Right lobe of liver (tissue), 6 donors: ENCODE results near the gene SLC44A1. TPM values are rescaled to one million over a fixed set of nuclear protein-coding genes. Genes with fewer than 3 reads are reported as not detected.

Source experiments
- ATAC-seq, 4 donors: fragments of 200-7000 bp; cut with Tn5 transposase; one replicate each; pipeline ENCODE4 v1.9.1; 2020; ENCODE audit warnings: mild to moderate bottlenecking in 4 of 4, moderate library complexity in 4 of 4
- DNase-seq, 3 donors: peaks; one replicate each; pipeline ENCODE4 v3.0.0-alpha.2; 2020
- H3K27ac ChIP-seq, 3 donors: fragments of 200-600 bp; one replicate each; pipeline ENCODE4 v1.8.0; 2022
- H3K27me3 ChIP-seq, 2 donors: fragments of 200-600 bp; one replicate each; pipeline ENCODE4 v1.8.0; 2022
- H3K36me3 ChIP-seq, 4 donors: fragments of 200-600 bp; sonication (generic) in 1 of 4; one replicate each; pipeline versions ENCODE4 v1.5.1 to v1.8.0; 2017 to 2022; ENCODE audit warnings: control low read depth in 1 of 4
- H3K4me1 ChIP-seq, 4 donors: fragments of 200-600 bp; sonication (generic) in 1 of 4; one replicate each; pipeline versions ENCODE4 v1.5.1 to v1.8.0; 2017 to 2022; ENCODE audit warnings: control low read depth in 1 of 4
- H3K4me3 ChIP-seq, 3 donors: fragments of 200-600 bp; one replicate each; pipeline ENCODE4 v1.8.0; 2022
- H3K9me3 ChIP-seq, 4 donors: fragments of 200-600 bp; sonication (generic) in 1 of 4; one replicate each; pipeline versions ENCODE4 v1.5.1 to v1.8.0; 2017 to 2022; ENCODE audit warnings: control low read depth in 1 of 4
- CTCF ChIP-seq, 4 donors: fragments of 200-600 bp in 3 of 4; fragments of 450-650 bp in 1 of 4; IDR thresholded peaks; one replicate each; pipeline versions ENCODE4 v1.5.1 to v1.8.0; 2016 to 2022; ENCODE audit warnings: antibody characterized with exemption in 4 of 4, mild to moderate bottlenecking in 2 of 4
- POLR2A ChIP-seq: fragments of 450-650 bp; IDR thresholded peaks from one replicate; pipeline ENCODE4 v1.6.1; 2017; ENCODE audit warnings: antibody characterized with exemption, mild to moderate bottlenecking
- WGBS: methylation state at CpG from one replicate; pipeline ENCODE4 v1.1.6; 2018; ENCODE audit warnings: low coverage, low lambda C conversion rate; ENCODE audit not compliant: insufficient coverage; ENCODE audit errors: missing lambda C conversion rate; 5-methylcytosine and 5-hydroxymethylcytosine counted together
- intact Hi-C, 2 donors: fragments of 100-400 bp; cut with DNase I; formaldehyde crosslinking; loops; one replicate each; pipeline versions ENCODE4 v1.11.2 to v1.14.1; 2022
- total RNA-seq, 6 experiments: library from RNA; depleted of rRNA in 2 of 6; stranded (reverse); fragments of >200 nt in 2 of 6; fragmentation: NEBNext Ultra II Directional in 3 of 6; extraction: Animal tissue kit (Norgen Biotek cat#: 25700) in 3 of 6; gene quantifications; one replicate each; pipeline versions ENCODE4 v1.1.0 to v1.2.4, GENCODE V29; 2016 to 2023
- donor health status: DM: no; HTN: yes; CAD: no.
- donor health status: DM: no; HTN: no; CAD: no.
- donor health status: DM: no; HTN: no; CAD: no.
- donor health status: DM: no; HTN: yes; CAD: no.
- donor health status: DM: no; HTN: yes; CAD: no.

Gene SLC44A1
- total RNA-seq, 6 experiments from 2014 or later, result 44.7 to 73.2 (median 50.1) TPM

- H3K9me3 ChIP-seq, result no peaks in the 10 kb centered on the region
- H3K4me3 ChIP-seq, result no peak overlapping the region
- intact Hi-C loops, result no loop called here
- WGBS, result 14% methylated on average over 1 of the region's 1 CpG
- no peak for DNase-seq
- no peaks in the 10 kb centered on the region for H3K27me3 ChIP-seq
- no peak for TF ChIP-seq CTCF (IDR thresholded peaks at IDR 0.05)
- no peak for TF ChIP-seq POLR2A
- peak overlapping the region in 1 of 3 donors; percentile 58 for H3K27ac ChIP-seq
- no peaks in the 10 kb centered on the region for H3K36me3 ChIP-seq
- H3K4me1 ChIP-seq, result peaks cover 0 to 31% (median 7%) of the 10 kb centered on the region in 4 donors
- ATAC-seq, result peak; percentile 76 to 94 (median 88)
Observed at GRCh38 chr9:105291422-105291859, 47.0 kb downstream of the SLC44A1 start.

- peak in 1 of 4 donors; percentile 15 for ATAC-seq
- TF ChIP-seq POLR2A (no peak), CTCF (IDR thresholded peaks at IDR 0.05) (no peak)
- Histone ChIP-seq H3K4me1 (peaks cover 0 to 36% (median 7%) of the 10 kb centered on the region in 4 donors), H3K9me3 (no peaks in the 10 kb centered on the region), H3K36me3 (no peaks in the 10 kb centered on the region), H3K4me3 (no peak overlapping the region), H3K27ac (peak overlapping the region in 1 of 3 donors; percentile 58), H3K27me3 (no peaks in the 10 kb centered on the region)
- intact Hi-C loops, result no loop called here
- WGBS, result 67% methylated on average over 2 of the region's 2 CpGs
- no peak for DNase-seq
Observed at GRCh38 chr9:105291938-105292337, 47.5 kb downstream of the SLC44A1 start.

- no peak for ATAC-seq
- Histone ChIP-seq H3K27me3 (no peaks in the 10 kb centered on the region), H3K4me1 (peaks cover 0 to 40% (median 7%) of the 10 kb centered on the region in 4 donors), H3K9me3 (no peaks in the 10 kb centered on the region), H3K4me3 (no peak overlapping the region), H3K27ac (no peak overlapping the region), H3K36me3 (no peaks in the 10 kb centered on the region)
- intact Hi-C loops, result no loop called here
- WGBS, result 74% methylated on average over 3 of the region's 3 CpGs
- no peak for DNase-seq
- no peak for TF ChIP-seq CTCF (IDR thresholded peaks at IDR 0.05)
- TF ChIP-seq POLR2A, result no peak
Observed at GRCh38 chr9:105293408-105293807, 49.0 kb downstream of the SLC44A1 start.

- no peak for ATAC-seq
- WGBS, result 100% methylated on average over 2 of the region's 2 CpGs
- Histone ChIP-seq H3K4me1 (peaks cover 0 to 39% (median 7%) of the 10 kb centered on the region in 4 donors), H3K9me3 (no peaks in the 10 kb centered on the region), H3K27ac (no peak overlapping the region), H3K4me3 (no peak overlapping the region), H3K27me3 (no peaks in the 10 kb centered on the region), H3K36me3 (peaks cover 0 to 4% (median 0%) of the 10 kb centered on the region in 4 donors)
- TF ChIP-seq CTCF (IDR thresholded peaks at IDR 0.05) (no peak), POLR2A (no peak)
- intact Hi-C loops, result no loop called here
- no peak for DNase-seq
Observed at GRCh38 chr9:105295201-105295550, 50.7 kb downstream of the SLC44A1 start.

GRCh38 chr9:105295986-105296385 lies 51.5 kb downstream of the SLC44A1 start:
- 85% methylated on average over 4 of the region's 4 CpGs for WGBS
- Histone ChIP-seq H3K9me3 (no peaks in the 10 kb centered on the region), H3K27me3 (no peaks in the 10 kb centered on the region), H3K36me3 (peaks cover 0 to 4% (median 0%) of the 10 kb centered on the region in 4 donors), H3K4me3 (no peak overlapping the region), H3K4me1 (peaks cover 0 to 30% (median 4%) of the 10 kb centered on the region in 4 donors), H3K27ac (peak overlapping the region in 1 of 3 donors; percentile 34)
- intact Hi-C loops, result no loop called here
- no peak for TF ChIP-seq CTCF (IDR thresholded peaks at IDR 0.05)
- no peak for DNase-seq
- no peak for ATAC-seq
